Brain pericyte (primary cell): Measurements from ENCODE around the gene FTH1.
"Not testable (repeated sequence)": the region's sequence is repeated elsewhere in the genome, so short reads cannot be mapped to it uniquely, and the experiment has no call there.

Experiments
- DNase-seq: peaks from one replicate; pipeline ENCODE4 v3.0.0-alpha.2; 2012; ENCODE audit warnings: low read depth, low spot score

FTH1 gene

GRCh38 chr11:61967116-61967923 is at the start of gene FTH1:
TSS of gene FTH1 (minus strand) at chr11:61967634. CDS start at chr11:61967425, 209 bp downstream.
- DNase-seq: no peak

- DNase-seq: no peak
These were observed 48.2 kb upstream of the FTH1 start for GRCh38 chr11:62015615-62016014.

GRCh38 chr11:62013537-62014476 is 46.4 kb upstream of the FTH1 start:
- no peak for DNase-seq

- no peak for DNase-seq
These were observed 45.5 kb upstream of the FTH1 start for GRCh38 chr11:62012832-62013461.

- DNase-seq: no peak
These were observed 45.0 kb upstream of the FTH1 start for GRCh38 chr11:62012451-62012831.

GRCh38 chr11:62011881-62012280 is 44.4 kb upstream of the FTH1 start:
- no peak for DNase-seq

- DNase-seq: no peak
These were observed 43.6 kb upstream of the FTH1 start for GRCh38 chr11:62010935-62011528.

- no peak for DNase-seq
These were observed 40.8 kb upstream of the FTH1 start for GRCh38 chr11:62008193-62008592.

GRCh38 chr11:62004473-62004872 is 37.0 kb upstream of the FTH1 start:
- no peak for DNase-seq

GRCh38 chr11:62002283-62002682 is 34.8 kb upstream of the FTH1 start:
- not testable (repeated sequence) for DNase-seq

- no peak for DNase-seq
These were observed 34.2 kb upstream of the FTH1 start for GRCh38 chr11:62001450-62002191.

- no peak for DNase-seq
These were observed 33.4 kb upstream of the FTH1 start for GRCh38 chr11:62000539-62001446.

- no peak for DNase-seq
These were observed 31.9 kb upstream of the FTH1 start for GRCh38 chr11:61999141-61999975.

- no peak for DNase-seq
These were observed 29.5 kb upstream of the FTH1 start for GRCh38 chr11:61996933-61997332.

- no peak for DNase-seq
These were observed 27.5 kb upstream of the FTH1 start for GRCh38 chr11:61994981-61995380.

- no peak for DNase-seq
These were observed 18.4 kb upstream of the FTH1 start for GRCh38 chr11:61985869-61986268.

- no peak for DNase-seq
These were observed 16.0 kb upstream of the FTH1 start for GRCh38 chr11:61983419-61983818.

- DNase-seq: no peak
These were observed 13.5 kb upstream of the FTH1 start for GRCh38 chr11:61980783-61981541.
